ENCODE results near the gene SLC9A8.

SLC9A8 gene

GRCh38 chr20:49786668-49787370 is 25.8 kb upstream of the SLC9A8 start:
- no peak for DNase-seq (ENCODE audit: low read depth in 1 of 2, low spot score in 1 of 2)

GRCh38 chr20:49787371-49788357 is 25.0 kb upstream of the SLC9A8 start:
- DNase-seq (ENCODE audit: low read depth in 1 of 2, low spot score in 1 of 2), result no peak

GRCh38 chr20:49790077-49790798 is 22.4 kb upstream of the SLC9A8 start:
- no peak for DNase-seq (ENCODE audit: low read depth in 1 of 2, low spot score in 1 of 2)

- DNase-seq (ENCODE audit: low read depth in 1 of 2, low spot score in 1 of 2), result no peak
Observed at GRCh38 chr20:49791165-49791564, 21.5 kb upstream of the SLC9A8 start.

GRCh38 chr20:49792006-49792405 is 20.6 kb upstream of the SLC9A8 start:
- DNase-seq (ENCODE audit: low read depth in 1 of 2, low spot score in 1 of 2), result no peak

- DNase-seq (ENCODE audit: low read depth in 1 of 2, low spot score in 1 of 2), result no peak
Observed at GRCh38 chr20:49792611-49793010, 20.0 kb upstream of the SLC9A8 start.

GRCh38 chr20:49794336-49795134 is 18.1 kb upstream of the SLC9A8 start:
- DNase-seq (ENCODE audit: low read depth in 1 of 2, low spot score in 1 of 2), result no peak

- no peak for DNase-seq (ENCODE audit: low read depth in 1 of 2, low spot score in 1 of 2)
Observed at GRCh38 chr20:49795135-49795424, 17.5 kb upstream of the SLC9A8 start.

- no peak for DNase-seq (ENCODE audit: low read depth in 1 of 2, low spot score in 1 of 2)
Observed at GRCh38 chr20:49796600-49797343, 15.9 kb upstream of the SLC9A8 start.

GRCh38 chr20:49797344-49797615 is 15.3 kb upstream of the SLC9A8 start:
- DNase-seq (ENCODE audit: low read depth in 1 of 2, low spot score in 1 of 2), result no peak

- DNase-seq (ENCODE audit: low read depth in 1 of 2, low spot score in 1 of 2), result no peak
Observed at GRCh38 chr20:49798718-49799117, 13.9 kb upstream of the SLC9A8 start.

- no peak for DNase-seq (ENCODE audit: low read depth in 1 of 2, low spot score in 1 of 2)
Observed at GRCh38 chr20:49799698-49800097, 12.9 kb upstream of the SLC9A8 start.

GRCh38 chr20:49803418-49803817 is 9.2 kb upstream of the SLC9A8 start:
- DNase-seq (ENCODE audit: low read depth in 1 of 2, low spot score in 1 of 2), result no peak

GRCh38 chr20:49804364-49804763 is 8.3 kb upstream of the SLC9A8 start:
- DNase-seq (ENCODE audit: low read depth in 1 of 2, low spot score in 1 of 2), result no peak

- peak in 1 of 2 donors; percentile 43 for DNase-seq (ENCODE audit: low read depth in 1 of 2, low spot score in 1 of 2)
Observed at GRCh38 chr20:49805224-49805876, 7.3 kb upstream of the SLC9A8 start.

GRCh38 chr20:49808753-49809152 is 3.9 kb upstream of the SLC9A8 start:
- no peak for DNase-seq (ENCODE audit: low read depth in 1 of 2, low spot score in 1 of 2)

- no peak for DNase-seq (ENCODE audit: low read depth in 1 of 2, low spot score in 1 of 2)
Observed at GRCh38 chr20:49809803-49810359, 2.7 kb upstream of the SLC9A8 start.

- DNase-seq (ENCODE audit: low read depth in 1 of 2, low spot score in 1 of 2), result no peak
Observed at GRCh38 chr20:49810491-49811190, 2.0 kb upstream of the SLC9A8 start.

All from activated T-helper 1 cell treated with anti-CD3 and anti-CD28 coated beads, Interleukin-2, amount 50 U/mL, for 16 hours (primary cell).